ENCODE data around the gene CCRL2. TPM values are rescaled to one million over a fixed set of nuclear protein-coding genes. Genes with fewer than 3 reads are reported as not detected.

Gene CCRL2
- total and polyA plus RNA-seq, 9 of the 15 experiments (the other 6 are each of a cell fraction or from before 2014, with no cell fraction given) = 3.4 to 5.7 (median 4.0) TPM

DNA sequence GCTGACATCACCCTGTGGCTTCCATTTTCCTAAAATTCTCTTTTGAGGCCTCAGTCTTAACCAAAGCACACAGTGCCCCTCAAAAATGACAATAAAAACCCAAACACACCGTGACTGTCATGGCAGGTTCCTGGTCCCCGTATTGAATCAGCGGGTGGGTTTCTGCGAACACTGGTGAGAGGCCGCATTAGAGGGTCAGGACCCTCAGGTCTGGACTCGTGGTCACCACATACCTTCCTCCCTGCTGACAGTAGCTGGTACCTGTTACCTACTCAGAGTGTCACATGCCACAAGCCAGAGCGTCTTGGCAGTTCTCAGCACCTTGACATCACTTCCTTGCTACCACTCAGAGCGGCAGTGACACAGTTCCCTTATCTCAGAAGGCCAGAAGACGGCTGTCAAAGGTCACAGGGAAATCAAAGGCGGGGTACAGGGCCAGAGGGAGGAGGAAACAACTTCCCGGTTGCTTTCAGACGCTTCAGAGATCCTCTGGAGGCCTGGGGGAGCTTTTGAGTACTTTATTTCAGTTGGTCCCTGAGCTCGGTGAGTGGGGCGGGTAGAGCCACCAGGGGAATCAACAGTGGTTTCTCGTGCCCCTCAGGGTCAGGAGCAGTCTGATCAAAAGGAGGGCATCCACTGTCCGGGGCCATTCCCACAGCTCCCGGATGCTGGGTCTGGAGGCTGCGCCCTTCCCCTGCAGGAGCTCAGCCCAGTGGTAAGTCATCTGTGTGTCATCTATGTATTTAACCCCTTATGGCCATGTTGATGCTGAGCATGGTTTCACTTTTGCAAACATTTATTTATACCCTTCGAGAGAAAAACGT, at the start of gene CCRL2, which contains the start of gene CCR5AS (continued):
- TF ChIP-seq, protein P1, sequence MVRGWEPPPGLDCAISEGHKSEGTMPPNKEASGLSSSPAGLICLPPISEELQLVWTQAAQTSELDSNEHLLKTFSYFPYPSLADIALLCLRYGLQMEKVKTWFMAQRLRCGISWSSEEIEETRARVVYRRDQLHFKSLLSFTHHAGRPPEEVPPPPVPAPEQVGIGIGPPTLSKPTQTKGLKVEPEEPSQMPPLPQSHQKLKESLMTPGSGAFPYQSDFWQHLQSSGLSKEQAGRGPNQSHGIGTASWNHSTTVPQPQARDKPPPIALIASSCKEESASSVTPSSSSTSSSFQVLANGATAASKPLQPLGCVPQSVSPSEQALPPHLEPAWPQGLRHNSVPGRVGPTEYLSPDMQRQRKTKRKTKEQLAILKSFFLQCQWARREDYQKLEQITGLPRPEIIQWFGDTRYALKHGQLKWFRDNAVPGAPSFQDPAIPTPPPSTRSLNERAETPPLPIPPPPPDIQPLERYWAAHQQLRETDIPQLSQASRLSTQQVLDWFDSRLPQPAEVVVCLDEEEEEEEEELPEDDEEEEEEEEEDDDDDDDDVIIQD (CRISPR knock-in tag; IDR thresholded peaks at IDR 0.05) = no peak
- TF ChIP-seq GABPB1 (CRISPR knock-in tag; IDR thresholded peaks at IDR 0.05) (peak; percentile 93), NONO (IDR thresholded peaks at IDR 0.05; ENCODE audit: low read depth in 2 of 2, low read length in 1 of 2) (0 out of 4 replicates have a peak, but pooled peaks of 1 of the 2 experiments have one; percentile 37), ZNF717 (CRISPR knock-in tag; IDR thresholded peaks at IDR 0.05) (no peak), NR4A1 (CRISPR knock-in tag; IDR thresholded peaks at IDR 0.05) (no peak), NR4A1 (tag; IDR thresholded peaks at IDR 0.05) (peak; percentile 92), RBM17 (IDR thresholded peaks at IDR 0.05; ENCODE audit: borderline replicate concordance, low read depth, low read length) (no peak), POLR3A (IDR thresholded peaks at IDR 0.05; ENCODE audit: borderline replicate concordance, extremely low read depth, insufficient read depth, insufficient read length) (no peak), ADNP (tag; IDR thresholded peaks at IDR 0.05) (no peak), PTRF (tag; IDR thresholded peaks at IDR 0.05) (peak; percentile 50), CSDE1 (IDR thresholded peaks at IDR 0.05) (no peak; a peak in 1 of 4 replicates), MED1 (CRISPR knock-in tag; IDR thresholded peaks at IDR 0.05; ENCODE audit: borderline replicate concordance) (no peak), ZSCAN32 (CRISPR knock-in tag; IDR thresholded peaks at IDR 0.05) (no peak)
- TF ChIP-seq, protein P2, sequence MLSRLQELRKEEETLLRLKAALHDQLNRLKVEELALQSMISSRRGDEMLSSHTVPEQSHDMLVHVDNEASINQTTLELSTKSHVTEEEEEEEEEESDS (CRISPR knock-in tag; IDR thresholded peaks at IDR 0.05) = no peak
- TF ChIP-seq, protein P3, sequence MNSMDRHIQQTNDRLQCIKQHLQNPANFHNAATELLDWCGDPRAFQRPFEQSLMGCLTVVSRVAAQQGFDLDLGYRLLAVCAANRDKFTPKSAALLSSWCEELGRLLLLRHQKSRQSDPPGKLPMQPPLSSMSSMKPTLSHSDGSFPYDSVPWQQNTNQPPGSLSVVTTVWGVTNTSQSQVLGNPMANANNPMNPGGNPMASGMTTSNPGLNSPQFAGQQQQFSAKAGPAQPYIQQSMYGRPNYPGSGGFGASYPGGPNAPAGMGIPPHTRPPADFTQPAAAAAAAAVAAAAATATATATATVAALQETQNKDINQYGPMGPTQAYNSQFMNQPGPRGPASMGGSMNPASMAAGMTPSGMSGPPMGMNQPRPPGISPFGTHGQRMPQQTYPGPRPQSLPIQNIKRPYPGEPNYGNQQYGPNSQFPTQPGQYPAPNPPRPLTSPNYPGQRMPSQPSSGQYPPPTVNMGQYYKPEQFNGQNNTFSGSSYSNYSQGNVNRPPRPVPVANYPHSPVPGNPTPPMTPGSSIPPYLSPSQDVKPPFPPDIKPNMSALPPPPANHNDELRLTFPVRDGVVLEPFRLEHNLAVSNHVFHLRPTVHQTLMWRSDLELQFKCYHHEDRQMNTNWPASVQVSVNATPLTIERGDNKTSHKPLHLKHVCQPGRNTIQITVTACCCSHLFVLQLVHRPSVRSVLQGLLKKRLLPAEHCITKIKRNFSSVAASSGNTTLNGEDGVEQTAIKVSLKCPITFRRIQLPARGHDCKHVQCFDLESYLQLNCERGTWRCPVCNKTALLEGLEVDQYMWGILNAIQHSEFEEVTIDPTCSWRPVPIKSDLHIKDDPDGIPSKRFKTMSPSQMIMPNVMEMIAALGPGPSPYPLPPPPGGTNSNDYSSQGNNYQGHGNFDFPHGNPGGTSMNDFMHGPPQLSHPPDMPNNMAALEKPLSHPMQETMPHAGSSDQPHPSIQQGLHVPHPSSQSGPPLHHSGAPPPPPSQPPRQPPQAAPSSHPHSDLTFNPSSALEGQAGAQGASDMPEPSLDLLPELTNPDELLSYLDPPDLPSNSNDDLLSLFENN (IDR thresholded peaks at IDR 0.05; ENCODE audit: low read depth in 2 of 2, low read length in 2 of 2) = peak in 1 of 2 experiments; percentile 90; a peak in 2 of 4 replicates
- TF ChIP-seq, protein P4, sequence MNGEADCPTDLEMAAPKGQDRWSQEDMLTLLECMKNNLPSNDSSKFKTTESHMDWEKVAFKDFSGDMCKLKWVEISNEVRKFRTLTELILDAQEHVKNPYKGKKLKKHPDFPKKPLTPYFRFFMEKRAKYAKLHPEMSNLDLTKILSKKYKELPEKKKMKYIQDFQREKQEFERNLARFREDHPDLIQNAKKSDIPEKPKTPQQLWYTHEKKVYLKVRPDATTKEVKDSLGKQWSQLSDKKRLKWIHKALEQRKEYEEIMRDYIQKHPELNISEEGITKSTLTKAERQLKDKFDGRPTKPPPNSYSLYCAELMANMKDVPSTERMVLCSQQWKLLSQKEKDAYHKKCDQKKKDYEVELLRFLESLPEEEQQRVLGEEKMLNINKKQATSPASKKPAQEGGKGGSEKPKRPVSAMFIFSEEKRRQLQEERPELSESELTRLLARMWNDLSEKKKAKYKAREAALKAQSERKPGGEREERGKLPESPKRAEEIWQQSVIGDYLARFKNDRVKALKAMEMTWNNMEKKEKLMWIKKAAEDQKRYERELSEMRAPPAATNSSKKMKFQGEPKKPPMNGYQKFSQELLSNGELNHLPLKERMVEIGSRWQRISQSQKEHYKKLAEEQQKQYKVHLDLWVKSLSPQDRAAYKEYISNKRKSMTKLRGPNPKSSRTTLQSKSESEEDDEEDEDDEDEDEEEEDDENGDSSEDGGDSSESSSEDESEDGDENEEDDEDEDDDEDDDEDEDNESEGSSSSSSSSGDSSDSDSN (IDR thresholded peaks at IDR 0.05; ENCODE audit: borderline replicate concordance in 1 of 2, low read depth in 2 of 2, low read length in 2 of 2) = peak in 1 of 2 experiments; percentile 39; a peak in 1 of 4 replicates
